Skeletal muscle satellite cell (primary cell): ENCODE measurements around the gene BTF3.

Experiments
- H3K27me3 ChIP-seq: 2 replicates; pipeline ENCODE4 v1.7.0; 2013; ENCODE audit warnings: low read length; ENCODE audit not compliant: control insufficient read depth, insufficient read depth
- H3K36me3 ChIP-seq: 2 replicates; pipeline ENCODE4 v1.7.0; 2013; ENCODE audit warnings: mild to moderate bottlenecking, control low read depth, low read length; ENCODE audit not compliant: insufficient read depth
- H3K4me1 ChIP-seq: 2 replicates; pipeline ENCODE4 v1.7.0; 2013; ENCODE audit warnings: low read length; ENCODE audit not compliant: control insufficient read depth, insufficient read depth
- H3K4me2 ChIP-seq: 2 replicates; pipeline ENCODE4 v1.7.0; 2013; ENCODE audit warnings: mild to moderate bottlenecking, low read length
- H3K4me3 ChIP-seq: 2 replicates; pipeline ENCODE4 v1.7.0; 2013; ENCODE audit warnings: low read length
- H3K9ac ChIP-seq: 2 replicates; pipeline ENCODE4 v1.7.0; 2013; ENCODE audit warnings: mild to moderate bottlenecking, low read depth, low read length, moderate library complexity
- H3K9me3 ChIP-seq: replicated peaks from 2 replicates; pipeline ENCODE4 v1.7.0; 2013; ENCODE audit warnings: mild to moderate bottlenecking, control low read depth, low read length

BTF3 gene

GRCh38 chr5:73529081-73529480 lies 30.8 kb downstream of the BTF3 start:
- Histone ChIP-seq H3K36me3 (no peaks in the 10 kb centered on the region), H3K4me3 (no peak overlapping the region), H3K9me3 (no peaks in the 10 kb centered on the region), H3K27me3 (peaks cover 32% of the 10 kb centered on the region), H3K4me1 (peaks cover 4% of the 10 kb centered on the region), H3K9ac (no peak overlapping the region), H3K4me2 (no peak overlapping the region)

DNA sequence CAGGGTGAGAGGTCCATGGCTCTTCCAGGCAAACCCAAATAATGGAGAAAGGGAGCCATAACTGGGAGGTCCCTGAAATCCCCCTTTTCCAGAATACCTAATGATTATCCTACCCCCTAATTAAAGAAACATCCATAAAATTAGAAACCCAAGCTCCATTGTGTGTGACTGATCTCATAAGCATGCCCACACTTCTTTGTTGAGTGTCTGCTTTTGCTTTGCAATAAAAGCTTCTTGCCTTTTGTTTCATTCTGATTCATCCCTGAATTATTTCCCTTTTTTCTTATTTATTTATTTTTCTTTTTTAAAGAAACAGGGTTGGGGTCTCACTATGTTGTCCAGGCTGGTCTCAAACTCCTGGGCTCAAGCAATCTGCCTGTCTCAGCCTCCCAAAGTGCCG lies 33.1 kb downstream of the BTF3 start:
- H3K4me1 ChIP-seq, result peaks cover 4% of the 10 kb centered on the region
- no peak overlapping the region for H3K4me2 ChIP-seq
- H3K4me3 ChIP-seq, result no peak overlapping the region
- no peak overlapping the region for H3K9ac ChIP-seq
- H3K27me3 ChIP-seq, result peaks cover 42% of the 10 kb centered on the region
- no peaks in the 10 kb centered on the region for H3K9me3 ChIP-seq
- H3K36me3 ChIP-seq, result no peaks in the 10 kb centered on the region

DNA sequence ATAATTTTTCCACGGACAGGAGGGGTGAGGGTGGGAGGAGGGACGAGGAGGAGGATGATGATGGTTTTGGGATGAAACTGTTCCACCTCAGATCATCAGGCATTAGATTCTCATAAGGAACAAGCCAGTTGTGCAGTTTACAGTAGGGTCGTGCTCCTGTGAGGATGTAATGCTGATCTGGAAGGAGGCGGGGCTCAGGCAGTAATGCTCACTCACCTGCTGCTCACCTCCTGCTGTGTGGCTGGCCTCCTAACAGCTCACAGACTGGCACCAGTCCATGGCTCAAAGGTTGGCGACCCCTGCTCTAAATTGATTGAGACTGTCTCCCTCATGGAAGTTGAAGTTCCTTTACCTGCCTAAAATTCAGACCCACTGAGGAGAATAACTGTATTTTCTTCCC lies 34.0 kb downstream of the BTF3 start:
- H3K4me3 ChIP-seq, result no peak overlapping the region
- peaks cover 4% of the 10 kb centered on the region for H3K4me1 ChIP-seq

DNA sequence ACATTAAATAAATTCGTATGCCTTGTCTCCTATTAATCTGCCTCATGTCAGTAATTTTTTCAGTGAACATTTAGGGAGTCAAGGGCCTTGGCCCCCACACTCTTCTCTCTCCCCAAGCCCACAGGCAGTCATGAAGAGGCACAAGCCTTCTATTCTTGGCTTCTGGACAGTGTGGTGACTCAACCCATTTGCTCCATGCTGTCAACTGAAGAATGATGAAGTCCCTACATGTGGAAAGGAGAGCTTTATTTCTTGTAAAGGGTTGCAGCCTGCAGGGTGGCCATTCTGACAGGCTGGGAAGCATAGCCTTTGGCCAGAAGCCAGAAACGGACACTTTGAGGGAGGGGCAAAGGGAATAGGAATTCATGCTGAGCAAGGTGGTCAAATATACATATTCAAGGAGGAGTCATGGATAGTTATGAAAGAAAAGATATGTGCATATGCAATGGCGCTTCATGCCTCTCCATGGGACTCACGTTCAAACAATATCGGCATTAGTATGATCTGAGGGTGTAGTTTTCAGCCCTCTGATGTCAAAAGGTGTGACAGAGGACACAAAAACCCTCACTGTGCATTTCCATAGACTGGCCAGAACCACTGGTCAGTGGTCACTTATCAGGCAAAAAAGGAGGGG lies 35.9 kb downstream of the BTF3 start:
- Histone ChIP-seq H3K9ac (no peak overlapping the region), H3K36me3 (no peaks in the 10 kb centered on the region), H3K4me1 (peaks cover 4% of the 10 kb centered on the region), H3K27me3 (peaks cover 34% of the 10 kb centered on the region), H3K9me3 (no peaks in the 10 kb centered on the region), H3K4me2 (no peak overlapping the region), H3K4me3 (no peak overlapping the region)

More for the DNA sequence above, 34.0 kb downstream of the BTF3 start:
- Histone ChIP-seq H3K27me3 (peaks cover 42% of the 10 kb centered on the region), H3K9ac (no peak overlapping the region), H3K9me3 (no peaks in the 10 kb centered on the region), H3K36me3 (no peaks in the 10 kb centered on the region), H3K4me2 (no peak overlapping the region)

- Histone ChIP-seq H3K9me3 (no peaks in the 10 kb centered on the region), H3K27me3 (peaks cover 27% of the 10 kb centered on the region), H3K36me3 (no peaks in the 10 kb centered on the region), H3K4me1 (peaks cover 4% of the 10 kb centered on the region), H3K4me3 (no peak overlapping the region), H3K9ac (no peak overlapping the region), H3K4me2 (no peak overlapping the region)
Observed at GRCh38 chr5:73534971-73535370, 36.7 kb downstream of the BTF3 start.

DNA sequence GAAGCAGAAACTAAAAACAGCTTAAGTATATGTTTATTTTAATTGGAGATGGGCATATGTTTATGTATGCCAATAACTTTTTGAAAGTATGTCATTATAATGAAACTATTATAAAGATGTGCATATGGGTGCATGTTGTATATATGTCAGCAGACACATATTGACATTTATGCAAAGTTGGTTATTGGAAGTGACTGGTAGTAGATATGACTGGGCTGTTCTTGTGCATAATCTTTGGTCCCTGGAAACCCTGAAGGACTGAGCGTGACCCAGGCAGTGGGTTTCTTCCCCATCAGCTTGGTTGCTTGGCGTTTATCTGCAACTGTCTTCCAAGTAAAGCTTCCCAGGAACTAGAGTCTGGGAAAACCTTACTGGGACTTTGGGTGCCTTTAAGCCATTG lies 41.5 kb downstream of the BTF3 start:
- H3K4me1 ChIP-seq, result no peaks in the 10 kb centered on the region
- H3K4me3 ChIP-seq, result no peak overlapping the region
- no peaks in the 10 kb centered on the region for H3K9me3 ChIP-seq
- no peak overlapping the region for H3K9ac ChIP-seq
- no peak overlapping the region for H3K4me2 ChIP-seq
- no peaks in the 10 kb centered on the region for H3K36me3 ChIP-seq
- peaks cover 18% of the 10 kb centered on the region for H3K27me3 ChIP-seq

- Histone ChIP-seq H3K9me3 (no peaks in the 10 kb centered on the region), H3K36me3 (no peaks in the 10 kb centered on the region), H3K4me3 (no peak overlapping the region), H3K4me1 (no peaks in the 10 kb centered on the region), H3K9ac (no peak overlapping the region), H3K27me3 (peaks cover 19% of the 10 kb centered on the region), H3K4me2 (no peak overlapping the region)
Observed at GRCh38 chr5:73540192-73540591, 42.0 kb downstream of the BTF3 start.

GRCh38 chr5:73542020-73542419 lies 43.8 kb downstream of the BTF3 start:
- H3K4me3 ChIP-seq, result no peak overlapping the region
- H3K9me3 ChIP-seq, result no peaks in the 10 kb centered on the region
- no peaks in the 10 kb centered on the region for H3K36me3 ChIP-seq
- peaks cover 21% of the 10 kb centered on the region for H3K27me3 ChIP-seq
- no peak overlapping the region for H3K9ac ChIP-seq
- no peaks in the 10 kb centered on the region for H3K4me1 ChIP-seq
- H3K4me2 ChIP-seq, result no peak overlapping the region

GRCh38 chr5:73544429-73545402 lies 46.5 kb downstream of the BTF3 start:
- Histone ChIP-seq H3K36me3 (no peaks in the 10 kb centered on the region), H3K4me1 (no peaks in the 10 kb centered on the region), H3K9ac (no peak overlapping the region), H3K4me3 (no peak overlapping the region), H3K9me3 (no peaks in the 10 kb centered on the region), H3K27me3 (peaks cover 21% of the 10 kb centered on the region), H3K4me2 (no peak overlapping the region)

- Histone ChIP-seq H3K9ac (no peak overlapping the region), H3K9me3 (no peaks in the 10 kb centered on the region), H3K27me3 (peaks cover 21% of the 10 kb centered on the region), H3K4me3 (no peak overlapping the region), H3K36me3 (no peaks in the 10 kb centered on the region), H3K4me2 (no peak overlapping the region), H3K4me1 (no peaks in the 10 kb centered on the region)
Observed at GRCh38 chr5:73545403-73545779, 47.1 kb downstream of the BTF3 start.

DNA sequence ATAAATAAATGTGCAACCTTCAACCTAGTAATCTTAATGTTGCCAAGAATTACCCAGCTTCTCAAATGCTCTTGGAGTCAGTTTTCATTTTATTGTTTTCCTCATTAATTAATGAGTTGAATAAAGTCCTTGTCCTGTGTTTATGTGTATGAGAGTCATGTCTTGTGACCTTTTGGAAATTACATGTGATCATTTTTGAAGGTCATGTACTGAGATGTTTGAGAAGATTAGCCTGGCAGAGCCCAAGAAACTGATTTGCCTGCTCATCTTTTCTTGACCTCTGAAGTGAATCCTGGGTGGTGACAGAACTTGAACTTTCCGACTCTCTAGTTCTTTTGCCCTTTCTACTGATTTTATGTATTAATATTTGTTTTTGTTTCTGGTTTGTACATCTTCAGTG lies 51.8 kb downstream of the BTF3 start:
- H3K4me2 ChIP-seq, result no peak overlapping the region
- H3K36me3 ChIP-seq, result peaks cover 14% of the 10 kb centered on the region
- no peaks in the 10 kb centered on the region for H3K4me1 ChIP-seq
- no peak overlapping the region for H3K9ac ChIP-seq
- H3K27me3 ChIP-seq, result peaks cover 5% of the 10 kb centered on the region
- H3K4me3 ChIP-seq, result no peak overlapping the region
- no peaks in the 10 kb centered on the region for H3K9me3 ChIP-seq
